Raji (cell line): ENCODE measurements around the gene USP35.

Source experiments
- POLR2A ChIP-seq: IDR thresholded peaks from 2 replicates; pipeline ENCODE4 v1.6.1; 2011; ENCODE audit warnings: low read depth, low read length, control low read depth; ENCODE audit not compliant: insufficient read depth

Gene USP35

DNA sequence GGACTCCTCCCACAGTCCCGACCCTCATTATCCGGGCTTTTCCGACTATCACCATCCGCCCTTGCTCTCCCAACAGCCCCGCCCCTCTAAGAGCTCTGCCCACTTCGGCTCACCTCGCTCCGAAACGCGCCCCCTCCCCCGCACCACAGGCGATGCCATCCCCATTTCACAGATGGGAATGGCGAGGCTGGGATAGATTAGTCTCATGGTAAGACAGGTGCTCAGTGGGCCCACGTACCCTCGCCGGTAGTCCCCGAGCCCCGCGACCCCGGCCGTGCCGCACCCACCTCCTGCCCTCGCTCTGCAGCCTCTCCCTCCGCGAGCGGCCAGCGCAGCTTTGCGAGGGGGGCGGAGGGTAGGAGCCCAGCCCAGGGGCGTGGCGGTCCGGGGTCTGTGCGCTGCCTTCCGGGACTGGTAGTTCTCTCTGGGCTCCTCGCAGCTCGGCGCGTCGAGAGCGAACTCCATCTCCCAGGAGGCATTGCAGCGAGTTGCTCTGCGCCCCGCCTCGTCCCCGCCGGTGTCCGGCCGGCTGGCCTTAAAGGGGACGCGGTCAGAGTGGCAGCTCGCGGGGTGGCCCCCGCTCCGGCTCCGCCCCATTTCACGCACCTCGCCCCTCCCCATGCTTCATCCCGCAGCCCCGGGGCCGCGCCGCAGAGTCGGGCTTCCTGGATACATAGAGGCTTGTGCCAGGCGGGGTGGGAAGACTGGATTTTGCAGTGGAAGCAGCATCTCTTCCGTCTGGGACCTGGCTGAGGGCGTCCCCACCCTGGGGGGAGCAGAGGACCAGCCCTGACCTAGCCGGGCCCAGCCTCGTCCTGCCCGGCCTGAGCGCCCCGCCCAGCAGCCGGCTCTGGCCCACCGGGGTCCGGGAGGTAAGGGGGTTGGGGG lies at the start of gene USP35, which contains the start of gene KCTD21:
Gene USP35 (plus strand): TSS at position 634 of the 888 bp plus-strand sequence. CDS start 7,327 bp downstream, outside the sequence.
Gene KCTD21 (minus strand): TSS at position 341 of the 888 bp plus-strand sequence. CDS start 14,072 bp downstream, outside the sequence.
- TF ChIP-seq POLR2A: peak; percentile 77

GRCh38 chr11:78139422-78140391 lies 49.0 kb upstream of the USP35 start, which contains the start of gene ALG8:
ALG8 (minus strand) TSS chr11:78139626; CDS start chr11:78139588, 38 bp downstream.
- TF ChIP-seq POLR2A: peak; percentile 89

- TF ChIP-seq POLR2A: no peak
These were observed 48.2 kb upstream of the USP35 start for GRCh38 chr11:78140392-78141077.

DNA sequence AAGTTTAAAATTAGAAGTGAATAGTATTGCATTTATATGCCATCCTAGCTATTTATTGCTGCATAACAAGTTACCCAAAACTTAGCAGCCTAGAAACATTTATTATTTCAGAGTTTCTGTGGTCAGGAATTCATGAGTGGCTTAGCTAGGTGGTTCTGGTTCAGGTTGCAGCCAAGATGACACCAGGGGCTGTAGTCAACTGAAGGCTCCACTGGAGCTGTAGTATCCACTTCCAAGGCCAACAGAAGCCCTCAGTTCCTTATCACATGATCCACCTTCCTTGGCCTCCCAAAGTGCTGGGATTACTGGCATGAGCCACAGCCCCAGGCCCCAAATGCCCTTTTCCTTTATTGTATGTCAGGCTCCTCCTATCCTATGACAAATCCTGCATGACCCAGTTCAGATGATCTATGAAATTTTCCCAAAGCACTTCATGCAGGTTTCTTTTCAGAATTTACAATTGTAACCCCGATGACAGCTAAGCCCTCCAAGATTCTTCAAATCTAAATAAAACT lies 43.2 kb upstream of the USP35 start:
- TF ChIP-seq POLR2A: no peak

- TF ChIP-seq POLR2A: no peak
These were observed 40.9 kb upstream of the USP35 start for GRCh38 chr11:78147807-78148206.

DNA sequence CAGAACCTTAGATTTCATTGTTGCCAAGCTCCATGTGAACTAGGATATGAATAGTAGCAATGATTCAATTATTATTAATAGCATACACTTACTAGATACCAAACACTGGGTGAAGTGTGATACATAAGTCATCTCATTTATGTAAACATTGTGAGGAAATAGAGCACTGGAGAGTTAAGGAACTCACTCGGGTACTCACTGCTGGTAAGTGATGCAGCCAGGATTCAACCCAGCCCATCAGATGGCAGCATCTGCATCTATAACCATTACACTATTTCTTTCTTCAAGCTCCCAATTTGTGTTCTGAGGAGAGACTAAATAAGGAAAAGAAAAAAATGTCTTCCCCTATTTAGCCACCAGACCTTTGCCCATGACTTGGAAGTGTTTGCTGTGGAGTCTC lies 39.1 kb upstream of the USP35 start:
- no peak for TF ChIP-seq POLR2A

DNA sequence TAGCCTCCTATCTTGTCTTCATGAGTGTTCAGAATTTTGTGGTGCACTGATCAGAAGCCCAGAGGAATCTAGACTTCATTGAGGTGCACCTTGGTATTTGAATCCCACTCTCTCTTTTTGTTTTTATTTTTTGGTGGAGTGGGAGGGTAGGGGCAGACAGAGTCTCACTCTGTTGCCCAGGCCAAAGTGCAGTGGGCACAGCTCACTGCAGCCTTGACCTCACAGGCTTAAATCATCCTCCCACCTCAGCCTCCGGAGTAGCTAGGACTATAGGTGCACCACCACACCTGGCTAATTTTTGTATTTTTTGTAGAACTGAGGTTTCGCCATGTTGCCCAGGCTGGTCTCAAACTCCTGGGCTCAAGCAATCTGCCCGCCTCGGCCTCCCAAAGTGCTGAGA lies 38.4 kb upstream of the USP35 start:
- no peak for TF ChIP-seq POLR2A

DNA sequence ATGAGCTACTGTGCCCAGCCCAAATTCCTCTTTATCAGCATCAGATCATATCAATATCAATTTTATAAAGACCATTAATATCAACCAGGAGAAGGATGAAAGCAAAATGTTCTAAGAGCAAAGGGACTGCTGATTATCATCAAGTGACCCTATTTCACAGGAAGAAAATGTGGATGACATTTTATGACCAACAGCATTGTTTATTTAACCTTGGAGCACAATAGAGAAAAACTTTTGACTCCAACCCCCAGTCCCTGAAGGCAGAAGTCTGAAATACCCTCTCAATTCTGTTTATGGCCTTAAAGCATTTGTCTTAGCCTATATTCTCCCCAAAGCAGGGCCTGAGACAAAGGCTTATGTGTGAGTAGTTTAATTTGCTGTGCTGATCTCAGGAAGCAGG lies 38.0 kb upstream of the USP35 start:
- TF ChIP-seq POLR2A: no peak

- no peak for TF ChIP-seq POLR2A
These were observed 36.9 kb upstream of the USP35 start for GRCh38 chr11:78151804-78152203.

DNA sequence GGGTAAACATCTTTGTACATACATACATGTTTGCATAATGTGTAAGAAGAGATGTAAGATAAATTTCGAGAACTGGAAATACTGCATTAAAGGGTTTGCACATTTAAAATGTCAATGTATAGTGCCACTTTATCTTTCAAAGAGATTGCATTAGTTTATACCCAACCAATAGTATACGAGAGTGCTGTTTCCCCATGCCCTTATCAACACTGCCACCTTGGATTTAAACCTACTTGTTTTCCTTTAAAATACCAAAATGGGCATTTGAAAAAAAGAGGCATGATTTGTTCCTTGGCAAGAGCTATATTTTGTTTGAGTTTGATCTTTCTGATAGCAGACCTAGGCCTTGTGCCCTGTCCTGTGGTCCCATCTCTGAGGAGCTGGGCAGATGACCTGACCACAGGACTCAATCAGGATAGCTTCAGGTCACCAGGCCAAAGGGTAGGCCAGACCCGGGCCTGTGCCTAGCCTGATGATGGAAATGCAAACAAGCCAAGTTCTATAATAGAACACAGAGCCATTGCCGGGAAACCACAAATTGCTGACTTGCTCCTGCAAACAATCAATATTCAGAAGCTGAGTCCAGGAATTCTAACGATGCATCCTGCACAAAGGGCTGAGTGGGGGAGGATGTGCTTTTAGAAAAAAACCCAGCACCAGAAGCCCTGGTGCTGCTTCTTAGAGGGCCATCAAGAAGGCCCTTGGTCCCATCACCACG lies 32.4 kb upstream of the USP35 start:
- TF ChIP-seq POLR2A: no peak

GRCh38 chr11:78158987-78159652 lies 29.6 kb upstream of the USP35 start:
- no peak for TF ChIP-seq POLR2A

- no peak for TF ChIP-seq POLR2A
These were observed 28.2 kb upstream of the USP35 start for GRCh38 chr11:78160557-78160956.

- no peak for TF ChIP-seq POLR2A
These were observed 27.4 kb upstream of the USP35 start for GRCh38 chr11:78161346-78161745.
